Liver (tissue), 9 donors: ENCODE results near the gene BBC3. TPM values are rescaled to one million over a fixed set of nuclear protein-coding genes. Genes with fewer than 3 reads are reported as not detected.

Experiments used
- DNase-seq: peaks from one replicate; pipeline ENCODE4 v3.0.0-alpha.2; 2017; ENCODE audit warnings: low spot score
- H3K27ac ChIP-seq, 2 donors: one replicate each; pipeline ENCODE4 v1.7.0; 2013; ENCODE audit warnings: inconsistent platforms in 2 of 2, low read length in 2 of 2, control low read depth in 1 of 2, low read depth in 1 of 2, mild to moderate bottlenecking in 1 of 2
- H3K27me3 ChIP-seq, 4 donors: one replicate each; pipeline versions ENCODE4 v1.6.1 to v1.7.0; 2013; ENCODE audit warnings: low read length in 3 of 4, inconsistent platforms in 1 of 4, mild to moderate bottlenecking in 1 of 4, moderate library complexity in 1 of 4; ENCODE audit not compliant: control insufficient read depth in 4 of 4, insufficient read depth in 4 of 4
- H3K36me3 ChIP-seq, 4 donors: one replicate each; pipeline versions ENCODE4 v1.6.1 to v1.7.0; 2013; ENCODE audit warnings: low read length in 3 of 4, mild to moderate bottlenecking in 3 of 4, low read depth in 1 of 4, moderate library complexity in 1 of 4; ENCODE audit not compliant: control insufficient read depth in 4 of 4, insufficient read depth in 3 of 4
- H3K4me1 ChIP-seq, 4 donors: one replicate each; pipeline versions ENCODE4 v1.6.1 to v1.7.0; 2013; ENCODE audit warnings: low read length in 3 of 4, mild to moderate bottlenecking in 3 of 4, moderate library complexity in 1 of 4; ENCODE audit not compliant: control insufficient read depth in 4 of 4, insufficient read depth in 4 of 4
- H3K4me3 ChIP-seq, 3 donors: one replicate each; pipeline versions ENCODE4 v1.6.1 to v1.7.0; 2013; ENCODE audit warnings: low read length in 3 of 3, control low read depth in 1 of 3, low read depth in 1 of 3, mild to moderate bottlenecking in 1 of 3
- H3K9ac ChIP-seq, 2 donors: one replicate each; pipeline ENCODE4 v1.7.0; 2013; ENCODE audit warnings: low read length in 2 of 2, mild to moderate bottlenecking in 2 of 2, moderate library complexity in 2 of 2, control low read depth in 1 of 2, low read depth in 1 of 2
- H3K9me3 ChIP-seq, 4 donors: one replicate each; pipeline versions ENCODE4 v1.6.1 to v1.7.0; 2013; ENCODE audit warnings: low read length in 3 of 4; ENCODE audit not compliant: control insufficient read depth in 4 of 4
- ATF3 ChIP-seq: IDR thresholded peaks from 2 replicates; pipeline ENCODE4 v1.6.1; 2016; ENCODE audit warnings: antibody characterized with exemption
- FOXA2 ChIP-seq: IDR thresholded peaks from 2 replicates; pipeline ENCODE4 v1.6.1; 2016; ENCODE audit warnings: antibody characterized with exemption
- GABPA ChIP-seq, 2 donors: IDR thresholded peaks in 1 of 2; conservative IDR thresholded peaks in 1 of 2; 2 replicates each; pipeline ENCODE4 v1.6.1; 2016; ENCODE audit warnings: antibody characterized with exemption in 2 of 2, mild to moderate bottlenecking in 1 of 2, moderate library complexity in 1 of 2
- HNF4G ChIP-seq: IDR thresholded peaks from 2 replicates; pipeline ENCODE4 v1.6.1; 2016; ENCODE audit warnings: antibody characterized with exemption
- MAX ChIP-seq: IDR thresholded peaks from 2 replicates; pipeline ENCODE4 v1.6.1; 2016; ENCODE audit warnings: antibody characterized with exemption
- NR2F2 ChIP-seq: IDR thresholded peaks from 2 replicates; pipeline ENCODE4 v1.6.1; 2016; ENCODE audit warnings: antibody characterized with exemption
- RAD21 ChIP-seq, 2 donors: IDR thresholded peaks; 2 replicates each; pipeline ENCODE4 v1.6.1; 2016; ENCODE audit warnings: antibody characterized with exemption in 2 of 2, mild to moderate bottlenecking in 2 of 2
- REST ChIP-seq: IDR thresholded peaks from 2 replicates; pipeline ENCODE4 v1.6.1; 2016; ENCODE audit warnings: antibody characterized with exemption, mild to moderate bottlenecking
- RXRA ChIP-seq, 2 donors: IDR thresholded peaks; 2 replicates each; pipeline ENCODE4 v1.6.1; 2017 to 2018; ENCODE audit warnings: antibody characterized with exemption in 2 of 2, mild to moderate bottlenecking in 1 of 2
- SP1 ChIP-seq: IDR thresholded peaks from 2 replicates; pipeline ENCODE4 v1.6.1; 2018; ENCODE audit warnings: antibody characterized with exemption, mild to moderate bottlenecking
- TAF1 ChIP-seq: conservative IDR thresholded peaks from 2 replicates; pipeline ENCODE4 v1.6.1; 2016; ENCODE audit warnings: antibody characterized with exemption, mild to moderate bottlenecking
- YY1 ChIP-seq: IDR thresholded peaks from 2 replicates; pipeline ENCODE4 v1.6.1; 2016; ENCODE audit warnings: antibody characterized with exemption, mild to moderate bottlenecking
- WGBS: extraction: QIAGEN DNeasy Blood & Tissue Kit; methylation state at CpG from one replicate; pipeline ENCODE4 v1.1.7; 2013; 5-methylcytosine and 5-hydroxymethylcytosine counted together
- polyA plus RNA-seq, 2 donors: library from polyadenylated mRNA; stranded (reverse) in 1 of 2; unstranded in 1 of 2; fragments of 200-250 nt in 1 of 2; fragments of >200 nt in 1 of 2; fragmentation: Nextera tagmentation in 1 of 2; extraction: Ambion mirVana in 1 of 2; gene quantifications; one replicate each; pipeline versions ENCODE4 v1.2.1 to v1.2.3, GENCODE V29; 2013 to 2015
- total RNA-seq, 2 donors: library from RNA; depleted of rRNA; stranded (reverse); fragments of >200 nt; gene quantifications; one replicate each; pipeline ENCODE4 v1.2.3, GENCODE V29; 2014
- TF ChIP-seq, protein P1 (sequence below): fragments of 150-350 bp; IDR thresholded peaks from 2 replicates; pipeline ENCODE4 v1.5.1; 2017; ENCODE audit warnings: improper control_type of control experiment, low read depth, low read length; ENCODE audit not compliant: missing input control
- donor health status: healthy.
- donor health status: healthy.
- donor health status: healthy.
- donor health status: healthy.
- donor health status: healthy.

Gene BBC3
- total and polyA plus RNA-seq, 4 donors: 0.35 to 2.6 (median 1.6) TPM

DNA sequence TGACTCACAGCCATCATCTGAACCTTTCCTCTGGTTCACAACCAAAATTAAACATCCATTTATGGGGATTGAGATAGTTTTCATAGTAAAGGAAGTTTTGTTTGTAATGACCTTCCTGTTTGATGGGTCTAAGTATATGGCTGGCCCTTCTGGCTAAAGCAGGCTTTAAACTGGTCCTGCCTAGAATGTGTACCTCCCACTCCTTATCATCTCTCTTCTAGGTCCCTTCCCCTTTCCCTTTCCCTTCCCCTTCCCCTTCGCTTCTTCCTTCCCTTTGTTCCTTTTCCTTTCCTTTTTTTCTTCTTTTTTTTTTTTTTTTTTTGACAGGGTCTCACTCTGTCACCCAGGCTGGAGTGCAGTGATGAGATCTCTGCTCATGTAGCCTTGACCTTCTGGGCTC is 35.6 kb downstream of the BBC3 start:
- Histone ChIP-seq H3K36me3 (peaks cover 0 to 11% (median 2%) of the 10 kb centered on the region in 4 donors), H3K27ac (no peak overlapping the region), H3K9ac (no peak overlapping the region), H3K27me3 (no peaks in the 10 kb centered on the region), H3K4me1 (no peaks in the 10 kb centered on the region), H3K4me3 (no peak overlapping the region), H3K9me3 (no peaks in the 10 kb centered on the region)
- TF ChIP-seq NR2F2 (no peak), REST (no peak), RAD21 (IDR thresholded peaks at IDR 0.05) (no peak)
- no peak for DNase-seq
- 74% methylated on average over 1 of the region's 1 CpG for WGBS

- Histone ChIP-seq H3K4me1 (peaks cover 0 to 7% (median 2%) of the 10 kb centered on the region in 4 donors), H3K36me3 (no peaks in the 10 kb centered on the region), H3K9ac (no peak overlapping the region), H3K4me3 (no peak overlapping the region), H3K27me3 (no peaks in the 10 kb centered on the region), H3K27ac (no peak overlapping the region), H3K9me3 (no peaks in the 10 kb centered on the region)
- 59% methylated on average over 12 of the region's 12 CpGs for WGBS
- peak; percentile 16 for TF ChIP-seq NR2F2
- TF ChIP-seq FOXA2: no peak
- no peak for TF ChIP-seq RXRA (IDR thresholded peaks at IDR 0.05)
- no peak for TF ChIP-seq HNF4G
- no peak for DNase-seq
Observed at GRCh38 chr19:47190167-47190727, 40.8 kb downstream of the BBC3 start.

GRCh38 chr19:47188507-47189033 is 42.4 kb downstream of the BBC3 start:
- TF ChIP-seq ATF3 (no peak), FOXA2 (no peak), YY1 (no peak), SP1 (no peak), TAF1 (no peak), GABPA (IDR thresholded peaks at IDR 0.05 in 1 of 2, conservative IDR thresholded peaks at IDR 0.05 in 1 of 2) (no peak), MAX (no peak), NR2F2 (no peak), RAD21 (IDR thresholded peaks at IDR 0.05) (no peak)
- TF ChIP-seq, protein P1, sequence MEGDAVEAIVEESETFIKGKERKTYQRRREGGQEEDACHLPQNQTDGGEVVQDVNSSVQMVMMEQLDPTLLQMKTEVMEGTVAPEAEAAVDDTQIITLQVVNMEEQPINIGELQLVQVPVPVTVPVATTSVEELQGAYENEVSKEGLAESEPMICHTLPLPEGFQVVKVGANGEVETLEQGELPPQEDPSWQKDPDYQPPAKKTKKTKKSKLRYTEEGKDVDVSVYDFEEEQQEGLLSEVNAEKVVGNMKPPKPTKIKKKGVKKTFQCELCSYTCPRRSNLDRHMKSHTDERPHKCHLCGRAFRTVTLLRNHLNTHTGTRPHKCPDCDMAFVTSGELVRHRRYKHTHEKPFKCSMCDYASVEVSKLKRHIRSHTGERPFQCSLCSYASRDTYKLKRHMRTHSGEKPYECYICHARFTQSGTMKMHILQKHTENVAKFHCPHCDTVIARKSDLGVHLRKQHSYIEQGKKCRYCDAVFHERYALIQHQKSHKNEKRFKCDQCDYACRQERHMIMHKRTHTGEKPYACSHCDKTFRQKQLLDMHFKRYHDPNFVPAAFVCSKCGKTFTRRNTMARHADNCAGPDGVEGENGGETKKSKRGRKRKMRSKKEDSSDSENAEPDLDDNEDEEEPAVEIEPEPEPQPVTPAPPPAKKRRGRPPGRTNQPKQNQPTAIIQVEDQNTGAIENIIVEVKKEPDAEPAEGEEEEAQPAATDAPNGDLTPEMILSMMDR: no peak
- Histone ChIP-seq H3K36me3 (peaks cover 0 to 2% (median 0%) of the 10 kb centered on the region in 4 donors), H3K9ac (no peak overlapping the region), H3K9me3 (no peaks in the 10 kb centered on the region), H3K27me3 (no peaks in the 10 kb centered on the region), H3K4me3 (no peak overlapping the region), H3K27ac (no peak overlapping the region), H3K4me1 (peaks cover 0 to 7% (median 2%) of the 10 kb centered on the region in 4 donors)
- WGBS: 90% methylated on average over 5 of the region's 5 CpGs
- DNase-seq: no peak
